NT2/D1 (cell line): ENCODE results near the gene SEMA6C.

Experiments
- SUZ12 ChIP-seq: IDR thresholded peaks from 2 replicates; pipeline ENCODE4 v1.6.1; 2011; ENCODE audit not compliant: insufficient read length, insufficient read depth; ENCODE audit errors: extremely low read depth
- YY1 ChIP-seq: IDR thresholded peaks from 2 replicates; pipeline ENCODE4 v1.6.1; 2011; ENCODE audit not compliant: insufficient read length, insufficient read depth
- ZNF274 ChIP-seq: IDR thresholded peaks from 2 replicates; pipeline ENCODE4 v1.6.1; 2011; ENCODE audit warnings: mild to moderate bottlenecking, low read depth, low read length

- no peak for TF ChIP-seq ZNF274
- TF ChIP-seq YY1, result no peak
- TF ChIP-seq SUZ12, result no peak
Measured at GRCh38 chr1:151128800-151129199, 17.6 kb downstream of the SEMA6C start.
